H1 (cell line): ENCODE measurements around the gene DCTPP1. TPM values are rescaled to one million over a fixed set of nuclear protein-coding genes. Genes with fewer than 3 reads are reported as not detected.

Experiments used
- CTCF ChIA-PET: fragments of 300-600 bp; sonication (Branson Sonifier 250); formaldehyde crosslinking; loops from one replicate; lab custom pipeline; 2021; ENCODE audit not compliant: partially characterized antibody; lab: Charles Lee
- POLR2A ChIA-PET: fragments of 300-600 bp; sonication (Branson Sonifier 250); formaldehyde crosslinking; loops from one replicate; lab custom pipeline; 2021; ENCODE audit warnings: inconsistent platforms; ENCODE audit not compliant: partially characterized antibody; lab: Charles Lee
- DNase-seq, 2 experiments: peaks; one replicate each; pipeline versions ENCODE4 v3.0.0 to v3.0.0-alpha.2; 2010 to 2022; ENCODE audit warnings: low spot score in 2 of 2, low read depth in 1 of 2, mixed read lengths in 1 of 2
- FAIRE-seq: peaks from 2 replicates; lab custom pipeline; 2011; peaks lifted over from hg19 to GRCh38; lab: Jason Lieb, UNC
- H2AFZ ChIP-seq: 2 replicates; pipeline ENCODE4 v1.8.1; 2012; ENCODE audit warnings: low read length, inconsistent platforms
- H2AK5ac ChIP-seq: 2 replicates; pipeline ENCODE4 v1.6.1; 2013; ENCODE audit warnings: low read depth, low read length
- H2BK120ac ChIP-seq: replicated peaks from 2 replicates; pipeline ENCODE3; 2013; ENCODE audit warnings: low read depth, low read length, inconsistent platforms
- H2BK12ac ChIP-seq: 2 replicates; pipeline ENCODE4 v1.6.1; 2013; ENCODE audit warnings: low read depth, low read length
- H2BK15ac ChIP-seq: 2 replicates; pipeline ENCODE4 v1.6.1; 2013; ENCODE audit warnings: low read length
- H2BK20ac ChIP-seq: 2 replicates; pipeline ENCODE4 v1.6.1; 2013; ENCODE audit warnings: low read length
- H2BK5ac ChIP-seq: 2 replicates; pipeline ENCODE4 v1.6.1; 2013; ENCODE audit warnings: low read depth, low read length
- H3K14ac ChIP-seq: 2 replicates; pipeline ENCODE4 v1.6.1; 2013; ENCODE audit warnings: inconsistent platforms; ENCODE audit not compliant: insufficient read length
- H3K18ac ChIP-seq: 2 replicates; pipeline ENCODE4 v1.6.1; 2013; ENCODE audit warnings: low read length; ENCODE audit errors: extremely low read depth
- H3K23ac ChIP-seq: 2 replicates; pipeline ENCODE4 v1.6.1; 2013; ENCODE audit warnings: inconsistent platforms; ENCODE audit not compliant: insufficient read length
- H3K23me2 ChIP-seq: 2 replicates; pipeline ENCODE4 v1.6.1; 2013; ENCODE audit warnings: low read depth, low read length
- H3K27ac ChIP-seq: 2 replicates; pipeline ENCODE4 v1.6.1; 2011; ENCODE audit warnings: low read depth, low read length, inconsistent platforms
- H3K27me3 ChIP-seq, 4 experiments: replicated peaks in 1 of 4; 1 replicate in 1 of 4; 2 replicates in 3 of 4; pipeline versions ENCODE4 v1.6.1 to v1.8.1; 2011 to 2013; ENCODE audit warnings: low read length in 3 of 4, mild to moderate bottlenecking in 3 of 4, inconsistent platforms in 2 of 4, mixed read lengths in 2 of 4, moderate library complexity in 1 of 4; ENCODE audit not compliant: control insufficient read depth in 3 of 4, insufficient read depth in 3 of 4; ENCODE audit errors: extremely low read depth in 1 of 4
- H3K36me3 ChIP-seq, 4 experiments: 2 replicates each; pipeline versions ENCODE4 v1.6.1 to v1.8.1; 2011 to 2013; ENCODE audit warnings: mild to moderate bottlenecking in 4 of 4, low read length in 3 of 4, moderate library complexity in 2 of 4, control low read depth in 1 of 4, inconsistent platforms in 1 of 4; ENCODE audit not compliant: insufficient read depth in 4 of 4, control insufficient read depth in 2 of 4
- H3K4ac ChIP-seq: replicated peaks from 2 replicates; pipeline ENCODE3; 2013; ENCODE audit warnings: low read length, low read depth, mixed read lengths, inconsistent platforms; ENCODE audit not compliant: insufficient read length
- H3K4me1 ChIP-seq, 4 experiments: replicated peaks in 1 of 4; 1 replicate in 1 of 4; 2 replicates in 3 of 4; pipeline versions ENCODE4 v1.6.1 to v1.8.1; 2011 to 2013; ENCODE audit warnings: low read length in 3 of 4, inconsistent platforms in 2 of 4, mixed read lengths in 1 of 4; ENCODE audit not compliant: insufficient read depth in 4 of 4, control insufficient read depth in 3 of 4
- H3K4me2 ChIP-seq, 2 experiments: 2 replicates each; pipeline versions ENCODE4 v1.6.1 to v1.8.1; 2011 to 2013; ENCODE audit warnings: low read depth in 2 of 2, low read length in 2 of 2, control low read depth in 1 of 2, inconsistent platforms in 1 of 2, mild to moderate bottlenecking in 1 of 2; ENCODE audit not compliant: insufficient read depth in 1 of 2
- H3K4me3 ChIP-seq, 4 experiments: fragments of 200-600, 300-600 bp in 1 of 4; sonication (generic), shearing (Covaris generic), sonication (Bioruptor Twin) in 1 of 4; 2 replicates each; pipeline versions ENCODE4 v1.5.1 to v1.8.1; 2011 to 2016; ENCODE audit warnings: low read length in 4 of 4, low read depth in 3 of 4, control low read depth in 2 of 4, inconsistent platforms in 2 of 4, mild to moderate bottlenecking in 2 of 4, mixed read lengths in 1 of 4, moderate library complexity in 1 of 4; ENCODE audit not compliant: insufficient read depth in 2 of 4; ENCODE audit errors: extremely low read depth in 1 of 4
- H3K56ac ChIP-seq: replicated peaks from 2 replicates; pipeline ENCODE3; 2013; ENCODE audit warnings: low read depth, mild to moderate bottlenecking, mixed read lengths, low read length, inconsistent platforms; ENCODE audit not compliant: insufficient read length
- H3K79me1 ChIP-seq: 2 replicates; pipeline ENCODE4 v1.6.1; 2013; ENCODE audit warnings: low read depth, low read length, control low read depth
- H3K79me2 ChIP-seq, 2 experiments: 2 replicates each; pipeline versions ENCODE4 v1.6.1 to v1.8.1; 2012 to 2013; ENCODE audit warnings: low read length in 2 of 2, mild to moderate bottlenecking in 2 of 2, inconsistent platforms in 1 of 2; ENCODE audit not compliant: insufficient read depth in 2 of 2, control insufficient read depth in 1 of 2
- H3K9ac ChIP-seq, 4 experiments: replicated peaks in 1 of 4; 1 replicate in 1 of 4; 2 replicates in 3 of 4; pipeline versions ENCODE4 v1.6.1 to v1.8.1; 2011 to 2013; ENCODE audit warnings: low read depth in 3 of 4, low read length in 3 of 4, control low read depth in 2 of 4, mild to moderate bottlenecking in 2 of 4, moderate library complexity in 2 of 4, inconsistent platforms in 1 of 4; ENCODE audit errors: extremely low read depth in 1 of 4
- H3K9me3 ChIP-seq, 2 experiments: 2 replicates each; pipeline versions ENCODE4 v1.6.1 to v1.8.1; 2012 to 2013; ENCODE audit warnings: mild to moderate bottlenecking in 2 of 2, moderate library complexity in 2 of 2, control low read depth in 1 of 2, inconsistent platforms in 1 of 2, low read depth in 1 of 2, low read length in 1 of 2, mixed read lengths in 1 of 2; ENCODE audit not compliant: insufficient read depth in 2 of 2
- H4K20me1 ChIP-seq, 2 experiments: replicated peaks in 1 of 2; 2 replicates each; pipeline versions ENCODE3 to v1.8.1; 2011 to 2013; ENCODE audit warnings: inconsistent platforms in 2 of 2, low read length in 2 of 2, mild to moderate bottlenecking in 1 of 2; ENCODE audit not compliant: insufficient read depth in 2 of 2, control insufficient read depth in 1 of 2
- H4K5ac ChIP-seq: 2 replicates; pipeline ENCODE4 v1.6.1; 2013; ENCODE audit warnings: low read length, low read depth, mixed read lengths, inconsistent platforms; ENCODE audit not compliant: insufficient read length
- H4K8ac ChIP-seq: 2 replicates; pipeline ENCODE4 v1.8.0; 2013; ENCODE audit warnings: mild to moderate bottlenecking, moderate library complexity, low read length, inconsistent platforms; ENCODE audit not compliant: insufficient read depth; ENCODE audit errors: extremely low read depth
- H4K91ac ChIP-seq: replicated peaks from 2 replicates; pipeline ENCODE3; 2013; ENCODE audit warnings: low read length, mixed read lengths, inconsistent platforms; ENCODE audit not compliant: insufficient read length
- ATF3 ChIP-seq: IDR thresholded peaks from 2 replicates; pipeline ENCODE4 v1.6.1; 2011; ENCODE audit warnings: low read depth, mild to moderate bottlenecking, low read length; ENCODE audit not compliant: insufficient read depth
- EGR1 ChIP-seq: IDR thresholded peaks from 2 replicates; pipeline ENCODE4 v1.6.1; 2011; ENCODE audit warnings: low read depth, low read length, borderline replicate concordance
- EZH2 ChIP-seq: fragments of 200-600 bp; sonication (generic); IDR thresholded peaks from 2 replicates; pipeline ENCODE4 v1.7.1; 2012; ENCODE audit warnings: low read depth, mild to moderate bottlenecking, moderate library complexity, low read length, inconsistent platforms; ENCODE audit not compliant: severe bottlenecking
- HDAC6 ChIP-seq: IDR thresholded peaks from one replicate; pipeline ENCODE4 v1.7.1; 2012; ENCODE audit warnings: low read depth, mild to moderate bottlenecking, inconsistent platforms, low read length, moderate library complexity
- KDM4A ChIP-seq: IDR thresholded peaks from one replicate; pipeline ENCODE4 v1.7.1; 2012; ENCODE audit warnings: low read depth, mild to moderate bottlenecking, moderate library complexity, low read length, inconsistent platforms; ENCODE audit not compliant: severe bottlenecking
- POLR2AphosphoS5 ChIP-seq: IDR thresholded peaks from 2 replicates; pipeline ENCODE4 v1.6.1; 2011; ENCODE audit warnings: low read depth, low read length
- SIN3A ChIP-seq, 2 experiments: IDR thresholded peaks in 1 of 2; conservative IDR thresholded peaks in 1 of 2; 2 replicates each; pipeline ENCODE4 v1.6.1; 2011 to 2012; ENCODE audit warnings: low read length in 2 of 2, improper control_type of control experiment in 1 of 2, low read depth in 1 of 2, mild to moderate bottlenecking in 1 of 2
- YY1 ChIP-seq: IDR thresholded peaks from 2 replicates; pipeline ENCODE4 v1.6.1; 2011; ENCODE audit warnings: low read depth, mild to moderate bottlenecking, low read length
- WGBS, 2 experiments: shearing (Covaris generic) in 1 of 2; methylation state at CpG; one replicate each; pipeline versions ENCODE4 v1.1.6 to v1.1.7; 2013 to 2015; ENCODE audit warnings: low lambda C conversion rate in 2 of 2, mixed read lengths in 2 of 2, inconsistent platforms in 1 of 2, low coverage in 1 of 2, missing lambda C conversion rate in 1 of 2; ENCODE audit not compliant: insufficient replicate concordance in 2 of 2, insufficient coverage in 1 of 2, insufficient read length in 1 of 2; ENCODE audit errors: extremely low coverage in 1 of 2, missing lambda C conversion rate in 1 of 2; 5-methylcytosine and 5-hydroxymethylcytosine counted together
- polyA plus RNA-seq, 7 experiments: library from polyadenylated mRNA; depleted of rRNA in 3 of 7; stranded (reverse) in 5 of 7; unstranded in 2 of 7; fragments of >200 nt in 5 of 7; fragments of 200-250 nt in 2 of 7; gene quantifications; 1 replicate in 5 of 7; 2 replicates in 1 of 7; 4 replicates in 1 of 7; pipeline versions ENCODE4 v1.2.1 to v1.2.3, GENCODE V29; 2011 to 2013; ENCODE audit warnings: missing spikeins in 2 of 7, mixed read lengths in 2 of 7
- total RNA-seq: library from RNA; stranded (reverse); fragmentation: NEBNext Ultra II Directional; extraction: Animal tissue kit (Norgen Biotek cat#: 25700); gene quantifications from 2 replicates; pipeline ENCODE4 v1.2.1, GENCODE V29; 2021

Gene DCTPP1
- total and polyA plus RNA-seq, 2 of the 8 experiments (the other 6 are each of a cell fraction or from before 2014, with no cell fraction given) = 94.5 to 103 TPM

- Histone ChIP-seq H3K36me3 (peaks cover 0 to 13% (median 0%) of the 10 kb centered on the region in 4 experiments; a peak in 1 of 8 replicates), H3K9ac (peak overlapping the region in 1 of 4 experiments; percentile 59; a peak in 1 of 7 replicates), H4K5ac (no peak overlapping the region), H3K18ac (peak overlapping the region; percentile 78; the same call in 1 of the 2 replicates), H2BK15ac (no peak overlapping the region), H4K20me1 (peaks cover 0 to 3% of the 10 kb centered on the region in 2 experiments), H3K4me1 (peaks cover 0 to 9% (median 6%) of the 10 kb centered on the region in 4 experiments; a peak in 5 of 7 replicates), H3K27ac (no peak overlapping the region), H3K14ac (no peak overlapping the region), H2BK20ac (no peak overlapping the region), H3K23me2 (peaks cover 6% of the 10 kb centered on the region), H3K4me3 (peak overlapping the region; percentile 71 to 86 (median 78); a peak in 7 of 8 replicates), H2BK120ac (no peak overlapping the region), H3K79me1 (peaks cover 9% of the 10 kb centered on the region), H3K79me2 (peaks cover 0 to 12% of the 10 kb centered on the region in 2 experiments; a peak in 1 of 4 replicates), H2AK5ac (peak overlapping the region; percentile 84; the same call in 1 of the 2 replicates), H3K23ac (no peak overlapping the region), H3K56ac (no peak overlapping the region), H4K91ac (peak overlapping the region; percentile 22), H4K8ac (peak overlapping the region; percentile 17), H3K4ac (no peak overlapping the region), H2AFZ (no peak overlapping the region), H3K27me3 (peaks cover 0 to 4% (median 1%) of the 10 kb centered on the region in 4 experiments; a peak in 1 of 7 replicates), H2BK12ac (peak overlapping the region; percentile 45), H3K9me3 (no peaks in the 10 kb centered on the region), H2BK5ac (peak overlapping the region; percentile 50; the same call in 1 of the 2 replicates), H3K4me2 (peak overlapping the region; percentile 80 to 89)
- WGBS, 2 experiments = 93% methylated on average over 29 of the region's 29 CpGs; no CpG with 5 or more reads in 1 of the 2 experiments
- no peak for FAIRE-seq
- no peak for DNase-seq
- TF ChIP-seq SIN3A (conservative IDR thresholded peaks at IDR 0.05 in 1 of 2, IDR thresholded peaks at IDR 0.05 in 1 of 2; ENCODE audit: low read depth in 1 of 2, low read length in 2 of 2) = no peak
- no peak for TF ChIP-seq EZH2
- TF ChIP-seq YY1 = peak; percentile 74
- TF ChIP-seq KDM4A = no peak
- no peak for TF ChIP-seq EGR1
- no peak for TF ChIP-seq ATF3
- TF ChIP-seq HDAC6 = no peak
- no peak for TF ChIP-seq POLR2AphosphoS5
- CTCF ChIA-PET = interaction anchor here (0.5 to 1.4 kb wide), 8 partner anchors 11 to 198 kb away, joined by 3 to 4 read pairs (median 3); partner anchors contain the start of genes DCTPP1 and ZNF771
- POLR2A ChIA-PET = interaction anchor here (0.8 to 1.6 kb wide), 7 partner anchors 10 to 47 kb away, joined by 3 to 5 read pairs (median 3); partner anchors contain the start of gene DCTPP1
Observed at GRCh38 chr16:30444231-30445148, 14.7 kb upstream of the DCTPP1 start.
